HG02763 (cell line): ENCODE measurements around the gene FITM1.

Experiments used
- ATAC-seq: cut with Tn5 transposase; IDR thresholded peaks from one replicate; pipeline ENCODE4 v1.9.1; 2021; ENCODE audit warnings: mild to moderate bottlenecking, moderate library complexity; ENCODE audit not compliant: unreplicated experiment

Gene FITM1

DNA sequence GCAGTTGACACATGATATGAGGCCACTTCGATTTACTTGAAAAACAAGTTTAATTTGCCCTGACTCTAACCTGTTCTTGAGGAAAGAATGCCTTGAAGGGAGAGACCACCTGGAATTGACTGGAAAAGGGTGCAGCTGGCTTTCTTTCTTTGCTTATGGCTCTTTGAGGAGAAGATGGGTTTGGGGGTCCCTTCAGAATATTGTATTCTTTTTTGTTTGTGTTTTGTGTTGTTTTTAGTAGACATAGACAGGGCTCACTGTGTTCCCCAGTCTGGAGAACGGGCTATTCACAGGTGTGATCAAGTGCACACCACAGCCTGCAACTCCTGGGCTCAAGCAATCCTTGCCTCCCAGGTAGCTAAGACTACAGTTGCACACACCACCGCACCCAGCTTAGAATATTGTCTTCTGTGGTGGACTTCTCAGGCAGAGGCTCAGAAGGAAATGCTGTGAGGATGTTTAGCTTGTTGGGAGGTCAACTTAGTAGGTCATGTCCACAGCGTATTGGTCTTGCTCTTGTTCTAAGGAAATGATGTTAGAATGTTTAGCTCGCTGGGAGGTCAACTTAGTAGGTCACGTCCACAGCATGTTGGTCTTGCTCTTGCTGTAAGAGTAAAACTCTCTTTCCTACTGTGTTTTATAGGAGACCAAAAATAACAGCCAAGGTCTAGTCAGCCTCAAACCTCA, 14.2 kb upstream of the FITM1 start:
- no peak for ATAC-seq

DNA sequence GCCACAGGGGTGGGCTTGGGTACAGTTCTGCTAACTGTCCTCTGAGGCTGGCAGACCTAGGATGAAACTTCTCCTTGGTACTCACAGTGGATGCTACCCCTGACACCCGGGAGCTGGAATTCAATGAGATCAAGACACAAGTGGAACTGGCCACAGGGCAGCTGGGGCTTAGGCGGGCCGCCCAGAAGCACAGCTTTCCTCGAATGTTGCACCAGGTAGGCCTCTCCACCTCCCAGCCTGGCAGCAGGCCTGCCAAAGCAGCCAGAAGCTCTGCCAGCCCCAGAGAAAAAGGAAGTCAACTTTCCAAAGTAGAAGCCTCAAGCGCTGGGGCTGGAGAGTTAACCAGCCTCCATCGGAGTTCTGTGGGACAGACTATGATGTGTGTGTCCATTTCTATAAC, 13.3 kb upstream of the FITM1 start:
- no peak for ATAC-seq

DNA sequence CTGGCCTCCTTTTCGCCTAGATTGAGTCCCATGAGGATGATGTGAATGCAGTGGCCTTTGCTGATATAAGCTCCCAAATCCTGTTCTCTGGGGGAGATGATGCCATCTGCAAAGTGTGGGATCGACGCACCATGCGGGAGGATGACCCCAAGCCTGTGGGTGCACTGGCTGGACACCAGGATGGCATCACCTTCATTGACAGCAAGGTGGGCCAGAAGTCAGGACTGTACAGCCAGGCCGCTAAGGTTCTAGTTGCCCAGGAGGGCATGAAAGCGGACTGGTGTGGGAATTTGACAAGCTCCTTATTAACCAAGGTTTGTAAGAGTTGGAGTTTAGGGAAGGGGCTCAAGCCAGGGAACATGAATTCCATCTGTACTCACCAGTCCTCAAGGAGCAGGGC, 10.8 kb upstream of the FITM1 start:
- no peak for ATAC-seq

DNA sequence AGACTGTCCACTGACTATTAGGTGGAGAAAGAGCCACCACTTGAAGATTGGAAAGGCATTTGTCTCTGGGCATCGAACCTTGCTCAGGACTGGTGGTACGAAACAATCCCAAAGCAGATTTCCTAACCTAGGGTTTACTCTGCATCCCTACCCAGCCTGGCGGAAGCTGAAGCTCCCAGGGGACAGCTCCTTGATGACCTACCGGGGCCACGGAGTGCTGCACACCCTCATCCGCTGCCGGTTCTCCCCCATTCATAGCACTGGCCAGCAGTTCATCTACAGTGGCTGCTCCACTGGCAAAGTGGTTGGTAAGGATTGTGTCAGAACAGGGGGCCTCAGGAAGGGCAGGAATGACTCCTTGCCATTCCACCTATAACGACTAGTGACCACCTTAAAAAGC, 9.2 kb upstream of the FITM1 start:
- no peak for ATAC-seq

DNA sequence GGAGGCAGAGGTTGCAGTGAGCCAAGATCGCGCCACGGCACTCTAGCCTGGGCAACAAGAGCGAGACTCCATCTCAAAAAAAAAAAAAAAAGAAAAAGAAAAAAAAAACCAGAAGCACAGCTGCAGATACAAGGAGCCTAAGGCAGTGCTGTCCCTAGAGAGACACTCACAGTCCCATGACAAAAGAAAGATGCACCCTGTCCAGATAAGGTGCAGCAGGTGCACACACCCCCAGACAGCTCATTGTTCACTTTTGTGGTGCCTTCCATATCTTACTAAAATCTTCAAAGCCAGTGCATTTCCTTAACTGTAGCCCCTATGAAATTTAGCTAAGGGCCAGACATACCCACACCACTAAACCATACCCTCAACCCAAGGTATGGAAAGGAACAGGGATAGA, 8.0 kb upstream of the FITM1 start:
- no peak for ATAC-seq

DNA sequence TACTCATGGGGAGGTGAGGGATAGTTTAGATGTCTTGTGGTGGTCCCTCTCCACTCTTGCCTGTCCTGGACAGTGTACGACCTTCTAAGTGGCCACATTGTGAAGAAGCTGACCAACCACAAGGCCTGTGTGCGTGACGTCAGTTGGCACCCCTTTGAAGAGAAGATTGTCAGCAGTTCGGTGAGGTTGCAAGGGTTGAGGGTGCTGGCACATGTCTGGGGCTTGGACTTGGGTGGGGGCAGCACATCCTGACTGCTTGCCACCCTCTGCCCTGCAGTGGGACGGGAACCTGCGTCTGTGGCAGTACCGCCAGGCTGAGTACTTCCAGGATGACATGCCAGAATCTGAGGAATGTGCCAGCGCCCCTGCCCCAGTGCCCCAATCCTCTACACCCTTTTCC, 7.6 kb upstream of the FITM1 start:
- ATAC-seq = no peak

DNA sequence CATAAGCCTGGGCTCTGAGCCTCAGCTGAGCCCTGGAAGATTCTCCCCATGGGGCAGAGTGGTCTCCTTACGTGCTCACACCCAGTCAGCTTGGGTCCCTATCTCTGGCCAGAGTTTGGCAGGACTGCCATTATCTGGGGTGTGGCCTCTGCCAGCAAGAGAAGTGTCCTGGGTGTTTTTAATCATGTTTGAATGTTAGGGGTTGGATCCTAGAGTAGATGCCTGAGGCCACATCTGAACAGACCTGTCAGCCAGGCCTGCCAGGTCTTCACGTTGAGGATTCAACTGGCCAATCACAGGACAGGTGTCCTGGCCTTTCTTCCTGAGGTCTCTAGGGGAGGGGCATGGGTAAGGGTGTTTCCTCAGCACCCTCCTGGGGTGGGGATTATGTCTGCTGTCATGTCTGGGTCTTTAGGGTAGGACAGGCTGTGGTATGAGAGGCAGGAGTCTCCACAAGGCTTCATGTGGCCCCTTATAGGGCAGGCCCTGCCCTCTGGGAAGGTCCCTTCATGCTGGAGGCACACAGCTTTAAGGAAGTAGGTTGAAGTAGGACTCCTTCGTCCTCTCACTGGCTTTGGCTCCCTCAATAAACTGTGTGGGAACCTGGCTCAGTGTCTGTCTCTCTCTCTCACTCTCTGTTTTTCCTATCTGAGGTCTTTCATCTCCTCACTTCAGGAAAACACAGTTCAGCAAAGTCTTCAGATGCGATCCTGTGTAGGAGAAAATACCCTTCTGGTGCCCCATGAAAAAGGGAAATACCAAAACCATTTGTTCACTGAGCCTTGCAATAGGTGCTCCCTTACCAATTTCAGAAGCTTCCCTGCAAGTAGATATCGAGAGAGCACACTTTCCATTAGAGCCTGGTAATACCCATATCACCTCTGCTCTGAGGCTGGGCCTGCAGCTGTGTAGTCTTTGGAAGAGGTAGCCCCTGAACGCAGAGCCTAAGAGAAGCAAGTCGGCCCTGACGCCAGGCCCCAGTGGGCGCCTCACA, 6.7 kb upstream of the FITM1 start:
- peak; percentile 44 for ATAC-seq

DNA sequence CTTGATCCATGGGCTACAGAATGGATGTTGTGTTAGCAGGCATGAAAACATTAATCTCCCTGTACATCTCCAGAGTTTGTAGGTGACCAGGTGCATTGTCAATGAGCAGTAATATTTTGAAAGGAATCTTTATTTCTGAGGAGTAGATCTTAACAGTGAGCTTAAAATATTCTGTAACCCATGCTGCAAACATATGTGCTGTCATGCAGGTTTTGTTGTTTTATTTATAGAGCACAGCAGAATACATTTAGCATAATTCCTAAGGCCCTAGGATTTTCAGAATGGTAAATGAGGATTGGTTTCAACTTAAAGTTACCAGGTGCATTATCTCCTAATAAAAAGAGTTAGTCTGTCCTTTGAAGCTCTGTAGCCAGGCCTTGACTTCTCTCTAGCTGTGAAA, 3.5 kb upstream of the FITM1 start:
- ATAC-seq = no peak

DNA sequence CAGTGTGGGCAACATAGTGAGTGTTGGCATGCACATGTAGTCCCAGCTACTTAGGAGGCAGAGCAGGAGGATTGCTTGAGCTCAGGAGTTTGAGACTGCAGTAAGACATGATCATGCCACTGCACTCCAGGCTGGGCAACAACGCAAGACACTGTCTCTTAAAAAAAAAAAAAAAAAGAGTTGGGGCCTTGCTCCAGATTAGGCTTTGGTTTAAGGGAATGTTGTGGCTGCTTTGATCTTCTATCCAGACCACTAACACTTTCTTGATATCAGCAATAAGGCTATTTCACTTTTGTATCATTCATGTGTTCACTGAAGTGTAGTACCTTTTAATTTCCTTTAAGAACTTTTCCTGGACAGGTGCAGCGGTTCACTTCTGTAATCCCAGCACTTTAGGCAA, 2.8 kb upstream of the FITM1 start:
- no peak for ATAC-seq

DNA sequence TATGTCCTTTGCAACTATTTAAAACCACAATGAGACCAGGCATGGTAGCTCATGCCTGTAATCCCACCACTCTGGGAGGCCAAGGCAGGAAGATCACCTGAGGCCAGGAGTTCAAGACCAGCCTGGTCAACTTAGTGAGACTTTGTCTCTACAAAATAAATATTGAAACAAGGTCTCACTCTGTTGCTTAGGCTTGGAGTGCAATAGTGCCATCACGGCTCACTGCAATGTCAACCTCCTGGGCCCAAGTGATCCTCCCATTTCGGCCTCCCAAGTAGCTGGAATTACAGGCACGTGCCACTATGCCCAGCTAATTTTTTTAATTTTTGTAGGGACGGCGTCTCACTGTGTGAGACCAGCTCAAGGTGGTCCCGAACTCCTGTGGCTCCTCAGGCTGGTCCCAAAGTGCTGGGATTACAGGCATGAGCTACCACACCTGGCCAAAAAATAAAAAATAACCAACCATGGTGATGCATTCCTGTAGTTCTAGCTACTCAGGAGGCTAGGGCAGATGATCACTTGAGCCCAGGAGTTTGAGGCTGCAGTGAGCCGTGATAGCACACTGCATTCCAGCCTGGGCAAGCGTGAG, 955 bp upstream of the FITM1 start:
- no peak for ATAC-seq

DNA sequence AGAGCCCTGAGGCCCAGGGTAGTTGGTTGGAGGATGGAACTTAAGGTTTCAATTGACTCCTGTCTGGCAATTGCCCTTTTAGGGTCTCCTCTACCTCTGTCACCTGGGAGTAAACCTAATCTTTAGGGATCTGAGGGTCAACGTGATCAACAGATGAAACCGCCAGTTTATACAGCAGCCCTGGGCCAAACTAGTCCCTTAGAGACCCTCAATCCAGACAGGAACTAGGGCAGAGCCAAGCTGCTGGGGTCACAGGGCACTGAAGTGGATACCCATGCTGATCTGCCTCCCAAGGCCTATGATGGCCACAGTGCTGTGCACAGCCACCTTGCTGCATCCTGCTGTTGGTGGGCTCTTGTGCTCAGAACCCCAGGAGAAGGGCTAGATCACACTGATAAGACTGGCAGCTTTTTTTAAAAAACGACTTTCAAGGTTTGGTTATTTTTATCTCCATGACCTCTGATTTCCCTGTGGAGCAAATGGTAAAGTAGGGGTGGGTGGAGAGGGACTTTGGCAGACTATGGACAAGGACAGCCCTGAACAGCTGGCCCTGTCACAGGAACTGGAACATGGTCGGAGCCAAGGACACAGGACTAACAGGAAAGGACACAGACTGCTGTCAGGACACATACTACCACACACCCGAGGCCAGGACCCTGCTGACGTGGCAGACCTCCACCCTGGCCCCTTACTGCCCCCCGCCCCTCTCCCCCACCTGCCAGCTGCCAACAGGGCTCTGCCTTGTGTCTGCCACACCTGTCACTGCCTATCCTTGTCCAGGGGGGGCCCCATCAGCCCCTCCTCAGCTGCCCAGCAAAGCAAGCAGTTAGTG, 474 bp downstream of the FITM1 start:
- no peak for ATAC-seq

DNA sequence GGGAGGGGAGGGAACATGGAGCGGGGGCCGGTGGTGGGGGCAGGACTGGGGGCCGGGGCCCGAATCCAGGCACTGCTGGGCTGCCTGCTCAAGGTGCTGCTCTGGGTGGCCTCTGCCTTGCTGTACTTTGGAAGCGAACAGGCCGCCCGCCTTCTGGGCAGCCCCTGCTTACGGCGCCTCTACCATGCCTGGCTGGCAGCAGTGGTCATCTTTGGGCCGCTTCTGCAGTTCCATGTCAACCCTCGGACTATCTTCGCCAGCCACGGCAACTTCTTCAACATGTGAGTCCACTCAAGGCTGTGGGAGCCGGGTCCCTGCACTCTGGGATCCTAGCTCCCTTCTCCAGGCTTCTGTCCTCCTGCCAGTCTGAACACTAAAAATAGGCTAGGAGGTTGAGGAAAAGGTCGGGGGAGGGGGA, 1.1 kb downstream of the FITM1 start:
- no peak for ATAC-seq

DNA sequence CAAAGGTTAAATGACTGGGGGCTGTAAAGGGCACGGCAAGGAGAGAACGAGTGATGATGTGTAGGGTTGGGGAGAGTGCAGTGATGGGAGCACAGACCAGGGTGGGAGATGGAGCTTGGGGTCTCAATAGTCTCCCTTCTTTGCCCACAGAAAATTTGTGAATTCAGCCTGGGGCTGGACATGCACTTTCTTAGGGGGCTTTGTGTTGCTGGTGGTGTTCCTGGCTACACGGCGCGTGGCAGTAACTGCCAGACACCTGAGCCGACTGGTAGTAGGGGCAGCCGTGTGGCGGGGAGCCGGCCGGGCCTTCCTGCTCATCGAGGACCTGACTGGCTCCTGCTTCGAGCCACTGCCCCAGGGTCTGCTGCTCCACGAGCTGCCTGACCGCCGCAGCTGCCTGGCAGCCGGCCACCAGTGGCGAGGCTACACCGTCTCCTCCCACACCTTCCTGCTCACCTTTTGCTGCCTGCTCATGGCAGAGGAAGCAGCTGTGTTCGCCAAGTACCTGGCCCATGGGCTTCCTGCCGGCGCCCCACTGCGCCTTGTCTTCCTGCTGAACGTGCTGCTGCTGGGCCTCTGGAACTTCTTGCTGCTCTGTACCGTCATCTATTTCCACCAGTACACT, 1.7 kb downstream of the FITM1 start:
- ATAC-seq = no peak

DNA sequence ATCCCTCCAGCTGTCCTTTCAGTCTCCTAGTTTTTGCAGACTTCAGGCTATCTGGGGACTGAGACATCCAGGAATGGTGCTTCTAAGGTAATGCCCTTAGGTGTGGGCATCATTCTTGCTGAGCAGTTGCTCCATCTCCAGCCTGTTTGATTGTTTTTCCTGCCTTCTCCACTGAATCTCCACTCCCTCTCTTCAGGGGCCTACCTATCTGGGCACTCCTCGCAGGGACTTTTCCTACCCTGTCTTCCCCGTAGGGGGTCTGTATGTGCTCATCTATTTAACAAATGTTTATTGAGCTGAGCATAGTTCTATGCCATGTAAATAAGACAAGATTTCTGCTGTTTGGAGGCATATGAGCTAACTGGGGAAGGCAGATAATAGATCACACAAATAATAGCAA, 2.5 kb downstream of the FITM1 start:
- ATAC-seq = no peak

DNA sequence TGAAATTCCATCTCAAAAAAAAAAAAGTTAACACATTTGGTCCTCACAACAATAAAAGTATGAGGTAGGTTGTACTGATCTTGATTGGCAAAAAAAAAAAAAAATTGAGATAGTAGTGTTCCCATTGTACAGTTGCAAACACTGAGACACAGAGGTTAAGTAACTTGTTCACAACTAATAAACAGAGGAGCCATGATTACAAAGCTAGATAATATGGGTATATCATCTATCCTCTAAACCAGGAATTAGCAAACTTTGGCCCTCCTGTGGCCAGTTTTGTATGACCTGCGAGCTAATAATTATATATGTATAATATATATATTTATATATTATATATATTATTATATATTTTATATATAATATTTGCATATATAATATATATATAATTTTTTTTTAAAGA, 3.3 kb downstream of the FITM1 start:
- ATAC-seq = no peak

DNA sequence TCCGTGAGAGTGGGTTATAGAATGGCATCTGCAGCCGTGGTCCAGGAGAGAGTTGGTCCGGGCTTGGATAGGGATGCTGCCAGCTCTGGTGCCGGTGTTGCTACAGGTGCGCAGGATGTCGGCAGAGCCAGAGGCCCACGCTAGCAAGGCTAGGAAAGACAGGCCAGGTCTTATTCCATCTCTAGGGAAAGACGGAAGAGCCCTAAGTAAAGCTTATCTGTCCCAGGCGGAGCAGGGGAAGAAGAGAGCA, 5.0 kb downstream of the FITM1 start:
- ATAC-seq = no peak

DNA sequence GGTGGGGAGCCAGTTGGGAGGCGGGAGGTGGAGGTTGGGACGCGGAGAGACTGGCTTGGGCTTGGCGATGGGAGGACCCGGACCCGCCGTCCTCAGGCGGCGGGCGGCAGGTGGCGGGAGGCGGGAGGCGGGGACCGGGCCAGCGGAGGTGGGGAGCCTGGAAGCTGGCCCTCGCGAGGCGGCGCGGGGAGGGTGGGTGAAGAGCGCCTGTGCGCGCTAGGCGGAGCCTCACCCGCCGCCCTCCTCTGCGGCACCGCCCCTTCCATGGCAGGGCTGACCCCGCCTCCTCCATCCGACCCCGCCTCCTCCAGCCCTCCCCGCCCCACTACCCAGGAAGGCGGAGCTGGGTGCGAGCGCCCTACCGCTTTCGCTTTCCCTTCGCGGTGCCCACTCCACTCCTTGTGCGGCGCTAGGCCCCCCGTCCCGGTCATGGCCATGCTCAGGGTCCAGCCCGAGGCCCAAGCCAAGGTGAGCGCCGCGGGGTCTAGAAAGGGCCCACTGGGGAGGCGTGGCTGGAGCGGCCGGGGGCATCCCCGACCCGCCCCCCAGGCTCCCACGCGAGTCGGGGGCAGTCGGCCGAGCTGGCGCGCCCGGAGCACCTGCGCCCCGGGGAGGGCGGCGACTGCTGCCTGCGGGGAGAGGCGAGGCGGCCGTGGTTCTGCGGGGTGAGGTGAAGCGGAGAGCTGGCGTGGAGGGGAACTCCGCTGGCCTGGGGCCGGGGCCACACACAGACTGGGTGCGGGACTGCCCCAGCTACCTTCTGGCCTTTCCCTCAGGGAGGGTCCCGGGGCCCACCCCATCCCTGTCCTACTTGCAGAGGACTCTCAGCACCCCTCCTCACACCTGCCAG, 5.6 kb downstream of the FITM1 start, which contains the start of gene PSME1:
Gene PSME1 (plus strand): TSS at position 361 of the 850 bp plus-strand sequence. CDS start 69 bp downstream, at position 430.
- ATAC-seq = peak; percentile 85

DNA sequence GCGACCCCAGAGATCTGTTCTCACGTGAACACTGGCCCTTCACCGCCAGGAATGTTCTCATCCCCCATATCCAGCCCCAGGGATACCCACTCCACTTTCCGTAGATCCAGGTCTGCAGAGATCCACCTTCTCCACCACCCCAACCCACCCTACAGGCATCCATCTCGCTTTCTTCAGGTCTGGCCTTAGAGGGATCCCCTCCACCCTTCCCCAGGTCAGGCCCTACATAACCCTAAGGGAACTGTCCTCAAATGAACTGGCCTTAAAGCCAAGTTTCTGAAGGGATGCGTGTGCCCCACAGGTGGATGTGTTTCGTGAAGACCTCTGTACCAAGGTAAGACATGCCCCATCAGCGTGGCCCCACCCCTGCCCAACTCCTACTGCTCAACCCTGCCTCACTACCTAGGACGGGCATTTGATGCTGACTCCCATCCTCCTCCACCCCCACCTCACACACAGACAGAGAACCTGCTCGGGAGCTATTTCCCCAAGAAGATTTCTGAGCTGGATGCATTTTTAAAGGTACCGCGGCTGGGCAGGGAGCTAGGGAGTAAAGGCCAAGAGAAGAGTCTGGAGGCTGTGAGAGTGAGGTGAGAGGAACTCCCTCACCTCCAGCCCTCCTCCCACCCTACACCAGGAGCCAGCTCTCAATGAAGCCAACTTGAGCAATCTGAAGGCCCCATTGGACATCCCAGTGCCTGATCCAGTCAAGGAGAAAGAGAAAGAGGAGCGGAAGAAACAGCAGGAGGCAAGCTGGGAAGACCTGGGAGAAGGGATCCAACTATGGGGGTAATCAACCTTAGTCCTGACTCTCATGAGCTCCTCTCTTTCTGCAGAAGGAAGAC, 6.4 kb downstream of the FITM1 start:
- no peak for ATAC-seq
